ENCODE data around the gene IFNW1.
"Not testable (repeated sequence)": the region's sequence is repeated elsewhere in the genome, so short reads cannot be mapped to it uniquely, and the experiment has no call there.

IFNW1 gene

GRCh38 chr9:21141427-21141882 is at the start of gene IFNW1:
IFNW1 (minus strand) TSS chr9:21141832; CDS start chr9:21141570, 262 bp downstream.
- DNase-seq = no peak

- not testable (repeated sequence) for DNase-seq
Observed at GRCh38 chr9:21187487-21187886, 45.9 kb upstream of the IFNW1 start, which contains the start of gene IFNA4. IFNA4 (minus strand) TSS chr9:21187587; CDS start chr9:21187531, 56 bp downstream.

- peak in 1 of 3 experiments; percentile 19 for DNase-seq
Observed at GRCh38 chr9:21182810-21183736, 41.4 kb upstream of the IFNW1 start.

- DNase-seq = no peak
Observed at GRCh38 chr9:21174671-21175070, 33.0 kb upstream of the IFNW1 start.

GRCh38 chr9:21172156-21172555 is 30.5 kb upstream of the IFNW1 start:
- no peak for DNase-seq

GRCh38 chr9:21171351-21171750 is 29.7 kb upstream of the IFNW1 start:
- DNase-seq = no peak

GRCh38 chr9:21166560-21166959 is 24.9 kb upstream of the IFNW1 start, which contains the start of gene IFNA21:
IFNA21 (minus strand) TSS chr9:21166660; CDS start chr9:21166612, 48 bp downstream.
- not testable (repeated sequence) for DNase-seq

- no peak for DNase-seq
Observed at GRCh38 chr9:21165516-21165915, 23.9 kb upstream of the IFNW1 start.

GRCh38 chr9:21160178-21160577 is 18.5 kb upstream of the IFNW1 start:
- DNase-seq = no peak

- DNase-seq = no peak
Observed at GRCh38 chr9:21155501-21155900, 13.9 kb upstream of the IFNW1 start.

- DNase-seq = peak in 2 of 3 experiments; percentile 1 to 6
Observed at GRCh38 chr9:21154018-21154608, 12.5 kb upstream of the IFNW1 start.

- DNase-seq = no peak
Observed at GRCh38 chr9:21153336-21154017, 11.8 kb upstream of the IFNW1 start.

- no peak for DNase-seq
Observed at GRCh38 chr9:21144603-21145002, 3.0 kb upstream of the IFNW1 start.

- DNase-seq = no peak
Observed at GRCh38 chr9:21137020-21137419, 4.6 kb downstream of the IFNW1 start.

- no peak for DNase-seq
Observed at GRCh38 chr9:21135736-21136135, 5.9 kb downstream of the IFNW1 start.

GRCh38 chr9:21128186-21128585 is 13.4 kb downstream of the IFNW1 start:
- not testable (repeated sequence) for DNase-seq

- no peak for DNase-seq
Observed at GRCh38 chr9:21121595-21122251, 19.9 kb downstream of the IFNW1 start.

- no peak for DNase-seq
Observed at GRCh38 chr9:21121079-21121478, 20.6 kb downstream of the IFNW1 start.

GRCh38 chr9:21119093-21119770 is 22.4 kb downstream of the IFNW1 start:
- no peak for DNase-seq

- DNase-seq = no peak
Observed at GRCh38 chr9:21114311-21114710, 27.3 kb downstream of the IFNW1 start.

- DNase-seq = peak; percentile 45 to 77 (median 77)
Observed at GRCh38 chr9:21110708-21111576, 30.7 kb downstream of the IFNW1 start.

Measured in NCI-H1417 (cell line).